GM12878 (cell line): ENCODE measurements around the gene C9orf40. TPM values are rescaled to one million over a fixed set of nuclear protein-coding genes. Genes with fewer than 3 reads are reported as not detected.
A peak's percentile ranks its signal among the peaks of the same experiment; 100 is the strongest.

Experiments used
- CBX5 ChIP-seq: sonication (generic); IDR thresholded peaks from 2 replicates; pipeline ENCODE4 v1.6.1; 2016; ENCODE audit warnings: low read depth, moderate library complexity, mild to moderate bottlenecking, inconsistent platforms
- CREM ChIP-seq: IDR thresholded peaks from 2 replicates; pipeline ENCODE4 v1.6.1; 2014; ENCODE audit warnings: antibody characterized with exemption, low read depth
- FOS ChIP-seq: IDR thresholded peaks from 3 replicates; pipeline ENCODE4 v1.6.1; 2011; ENCODE audit warnings: borderline replicate concordance; ENCODE audit not compliant: insufficient read length; ENCODE audit errors: extremely low read depth
- HDAC2 ChIP-seq: fragments of 200-600 bp; sonication (generic); IDR thresholded peaks from 2 replicates; pipeline ENCODE4 v1.6.1; 2017
- IRF3 ChIP-seq: fragments of 450-650 bp; IDR thresholded peaks from 2 replicates; pipeline ENCODE4 v1.6.1; 2014; ENCODE audit warnings: mild to moderate bottlenecking
- IRF4 ChIP-seq: IDR thresholded peaks from 2 replicates; pipeline ENCODE4 v1.6.1; 2011; ENCODE audit warnings: low read depth, low read length
- KLF5 ChIP-seq: fragments of 450-650 bp; IDR thresholded peaks from 2 replicates; pipeline ENCODE4 v1.6.1; 2014; ENCODE audit warnings: mild to moderate bottlenecking; ENCODE audit not compliant: partially characterized antibody
- MAX ChIP-seq: IDR thresholded peaks from 2 replicates; pipeline ENCODE4 v1.6.1; 2012; ENCODE audit warnings: low read depth, low read length, improper control_type of control experiment
- MEF2B ChIP-seq: fragments of 450-650 bp; IDR thresholded peaks from 2 replicates; pipeline ENCODE4 v1.6.1; 2018; ENCODE audit warnings: mild to moderate bottlenecking, moderate library complexity; ENCODE audit not compliant: partially characterized antibody, poor library complexity, severe bottlenecking
- MTA2 ChIP-seq: fragments of 450-650 bp; IDR thresholded peaks from 2 replicates; pipeline ENCODE4 v1.6.1; 2016; ENCODE audit warnings: low read depth, mild to moderate bottlenecking, moderate library complexity
- NKRF ChIP-seq: fragments of 450-650 bp; conservative IDR thresholded peaks from 2 replicates; pipeline ENCODE4 v1.6.1; 2017; ENCODE audit warnings: mild to moderate bottlenecking, moderate library complexity
- NRF1 ChIP-seq: conservative IDR thresholded peaks from 2 replicates; pipeline ENCODE4 v1.6.1; 2011; ENCODE audit warnings: mild to moderate bottlenecking, low read depth, low read length, improper control_type of control experiment
- POLR2AphosphoS5 ChIP-seq: IDR thresholded peaks from 2 replicates; pipeline ENCODE4 v1.6.1; 2011; ENCODE audit warnings: mild to moderate bottlenecking, low read length, inconsistent platforms
- POU2F2 ChIP-seq: IDR thresholded peaks from 3 replicates; pipeline ENCODE4 v1.6.1; 2011; ENCODE audit warnings: low read depth, mild to moderate bottlenecking, low read length, borderline replicate concordance
- RAD51 ChIP-seq: fragments of 450-650 bp; IDR thresholded peaks from 2 replicates; pipeline ENCODE4 v1.6.1; 2016; ENCODE audit warnings: moderate library complexity, mild to moderate bottlenecking, inconsistent platforms
- SIN3A ChIP-seq: IDR thresholded peaks from 2 replicates; pipeline ENCODE4 v1.6.1; 2012; ENCODE audit warnings: low read depth, low read length, improper control_type of control experiment
- YY1 ChIP-seq: IDR thresholded peaks from 2 replicates; pipeline ENCODE4 v1.6.1; 2011; ENCODE audit warnings: low read depth, mild to moderate bottlenecking, low read length
- ZNF274 ChIP-seq: IDR thresholded peaks from one replicate; pipeline ENCODE4 v1.8.0; 2011; ENCODE audit not compliant: insufficient read length, insufficient read depth
- polyA plus RNA-seq, 11 experiments: library from polyadenylated mRNA; depleted of rRNA in 4 of 11; unstranded in 6 of 11; stranded (reverse) in 5 of 11; fragments of >200 nt; fragmentation: Nextera tagmentation in 4 of 11; fragmentation: Illumina TruSeq in 1 of 11; extraction: Ambion mirVana in 4 of 11; extraction: Trizol in 1 of 11; gene quantifications; 1 replicate in 1 of 11; 2 replicates in 10 of 11; pipeline versions ENCODE4 v1.2.1 to v1.2.3, GENCODE V29; 2011 to 2016; ENCODE audit warnings: inconsistent platforms in 2 of 11, missing spikeins in 2 of 11, low read depth in 1 of 11
- total RNA-seq, 4 experiments: library from RNA; depleted of rRNA in 3 of 4; stranded (reverse); fragments of >200 nt in 3 of 4; fragmentation: Illumina TruSeq in 1 of 4; extraction: Trizol in 1 of 4; gene quantifications; 2 replicates each; pipeline versions ENCODE4 v1.2.1 to v1.2.3, GENCODE V29; 2013 to 2021
- TF ChIP-seq, protein P1 (sequence below): IDR thresholded peaks from 2 replicates; pipeline ENCODE4 v1.6.1; 2012; ENCODE audit warnings: low read depth, low read length, improper control_type of control experiment
- TF ChIP-seq, protein P2 (sequence below): IDR thresholded peaks from 2 replicates; pipeline ENCODE4 v1.6.1; 2011; ENCODE audit warnings: borderline replicate concordance, low read depth, mild to moderate bottlenecking, moderate library complexity, low read length; ENCODE audit not compliant: insufficient read depth, poor library complexity, severe bottlenecking
- TF ChIP-seq, protein P3 (sequence below): fragments of 450-650 bp; IDR thresholded peaks from 2 replicates; pipeline ENCODE4 v1.6.1; 2016; ENCODE audit warnings: mild to moderate bottlenecking
- TF ChIP-seq, protein P4 (sequence below): IDR thresholded peaks from 2 replicates; pipeline ENCODE4 v1.6.1; 2012; ENCODE audit warnings: low read depth, low read length, improper control_type of control experiment

C9orf40 gene
- total and polyA plus RNA-seq, 10 of the 15 experiments (the other 5 are each of a cell fraction or from before 2014, with no cell fraction given), result 6.8 to 30.9 (median 11.5) TPM

DNA sequence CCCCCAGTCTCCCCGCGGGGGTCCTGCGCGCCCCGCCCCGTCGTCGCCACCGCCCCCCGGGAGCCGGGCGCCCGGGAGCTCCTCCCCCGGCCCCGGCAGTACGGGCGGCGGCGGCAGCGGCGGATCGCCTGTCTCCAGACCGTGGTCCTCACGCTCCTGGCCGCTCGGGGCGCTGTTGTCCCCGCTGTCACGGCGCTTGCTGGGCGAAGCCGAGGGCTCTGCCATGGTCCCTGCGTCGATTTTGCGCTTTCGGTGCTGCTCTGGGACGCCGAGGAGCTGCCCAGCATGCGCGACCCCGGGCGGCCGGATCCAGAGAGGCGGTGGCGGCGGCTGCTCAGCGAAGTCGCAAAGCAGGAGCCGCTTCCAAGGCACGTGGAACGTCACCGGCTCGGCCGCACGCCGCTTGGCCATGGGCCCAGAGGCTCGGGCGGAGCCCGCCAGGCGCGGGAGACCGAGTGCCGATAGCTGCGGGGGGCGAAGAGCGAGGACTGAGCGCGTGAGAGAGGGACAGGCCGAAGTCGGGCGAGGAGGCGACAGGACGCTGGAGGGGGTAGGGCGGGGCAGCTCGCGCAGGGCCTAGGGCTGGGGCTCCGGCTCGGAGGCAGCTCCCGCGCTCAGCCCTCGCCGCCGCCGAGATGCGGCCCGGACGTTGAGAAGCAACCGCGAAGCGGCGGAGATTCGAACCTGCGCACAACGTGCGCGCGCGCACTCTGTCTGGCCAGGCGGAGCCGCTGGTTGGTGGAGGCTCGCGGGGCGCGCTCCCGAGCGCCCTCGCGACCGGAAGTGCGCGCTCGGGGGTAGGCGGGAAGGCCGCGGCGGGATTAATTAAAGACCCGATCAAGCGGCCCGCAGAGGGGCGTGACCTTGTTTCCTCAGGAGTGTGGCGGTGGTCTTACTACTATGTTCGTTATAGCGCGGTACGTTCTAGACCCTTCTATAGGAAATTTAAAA lies at the start of gene C9orf40 (continued):
- TF ChIP-seq NKRF, result peak; percentile 91
- no peak for TF ChIP-seq RAD51
- TF ChIP-seq HDAC2, result no peak
- peak; percentile 26 for TF ChIP-seq MAX
- TF ChIP-seq MTA2, result no peak
- TF ChIP-seq, protein P1, sequence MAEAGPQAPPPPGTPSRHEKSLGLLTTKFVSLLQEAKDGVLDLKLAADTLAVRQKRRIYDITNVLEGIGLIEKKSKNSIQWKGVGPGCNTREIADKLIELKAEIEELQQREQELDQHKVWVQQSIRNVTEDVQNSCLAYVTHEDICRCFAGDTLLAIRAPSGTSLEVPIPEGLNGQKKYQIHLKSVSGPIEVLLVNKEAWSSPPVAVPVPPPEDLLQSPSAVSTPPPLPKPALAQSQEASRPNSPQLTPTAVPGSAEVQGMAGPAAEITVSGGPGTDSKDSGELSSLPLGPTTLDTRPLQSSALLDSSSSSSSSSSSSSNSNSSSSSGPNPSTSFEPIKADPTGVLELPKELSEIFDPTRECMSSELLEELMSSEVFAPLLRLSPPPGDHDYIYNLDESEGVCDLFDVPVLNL, result peak; percentile 90
- TF ChIP-seq MEF2B, result no peak
- no peak for TF ChIP-seq IRF4
- peak; percentile 59 for TF ChIP-seq CREM
- TF ChIP-seq, protein P2, sequence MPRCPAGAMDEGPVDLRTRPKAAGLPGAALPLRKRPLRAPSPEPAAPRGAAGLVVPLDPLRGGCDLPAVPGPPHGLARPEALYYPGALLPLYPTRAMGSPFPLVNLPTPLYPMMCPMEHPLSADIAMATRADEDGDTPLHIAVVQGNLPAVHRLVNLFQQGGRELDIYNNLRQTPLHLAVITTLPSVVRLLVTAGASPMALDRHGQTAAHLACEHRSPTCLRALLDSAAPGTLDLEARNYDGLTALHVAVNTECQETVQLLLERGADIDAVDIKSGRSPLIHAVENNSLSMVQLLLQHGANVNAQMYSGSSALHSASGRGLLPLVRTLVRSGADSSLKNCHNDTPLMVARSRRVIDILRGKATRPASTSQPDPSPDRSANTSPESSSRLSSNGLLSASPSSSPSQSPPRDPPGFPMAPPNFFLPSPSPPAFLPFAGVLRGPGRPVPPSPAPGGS, result no peak
- TF ChIP-seq FOS, result no peak
- peak; percentile 68; the same call in 1 of the 2 replicates for TF ChIP-seq CBX5
- TF ChIP-seq POU2F2, result no peak
- peak; percentile 88 for TF ChIP-seq SIN3A
- TF ChIP-seq, protein P3, sequence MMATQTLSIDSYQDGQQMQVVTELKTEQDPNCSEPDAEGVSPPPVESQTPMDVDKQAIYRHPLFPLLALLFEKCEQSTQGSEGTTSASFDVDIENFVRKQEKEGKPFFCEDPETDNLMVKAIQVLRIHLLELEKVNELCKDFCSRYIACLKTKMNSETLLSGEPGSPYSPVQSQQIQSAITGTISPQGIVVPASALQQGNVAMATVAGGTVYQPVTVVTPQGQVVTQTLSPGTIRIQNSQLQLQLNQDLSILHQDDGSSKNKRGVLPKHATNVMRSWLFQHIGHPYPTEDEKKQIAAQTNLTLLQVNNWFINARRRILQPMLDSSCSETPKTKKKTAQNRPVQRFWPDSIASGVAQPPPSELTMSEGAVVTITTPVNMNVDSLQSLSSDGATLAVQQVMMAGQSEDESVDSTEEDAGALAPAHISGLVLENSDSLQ, result peak; percentile 31; the same call in 1 of the 2 replicates
- TF ChIP-seq NRF1, result peak; percentile 66
- TF ChIP-seq IRF3, result no peak
- TF ChIP-seq ZNF274, result no peak
- TF ChIP-seq KLF5, result peak; percentile 43
- peak; percentile 79 for TF ChIP-seq YY1
- peak; percentile 79 for TF ChIP-seq POLR2AphosphoS5
- TF ChIP-seq, protein P4, sequence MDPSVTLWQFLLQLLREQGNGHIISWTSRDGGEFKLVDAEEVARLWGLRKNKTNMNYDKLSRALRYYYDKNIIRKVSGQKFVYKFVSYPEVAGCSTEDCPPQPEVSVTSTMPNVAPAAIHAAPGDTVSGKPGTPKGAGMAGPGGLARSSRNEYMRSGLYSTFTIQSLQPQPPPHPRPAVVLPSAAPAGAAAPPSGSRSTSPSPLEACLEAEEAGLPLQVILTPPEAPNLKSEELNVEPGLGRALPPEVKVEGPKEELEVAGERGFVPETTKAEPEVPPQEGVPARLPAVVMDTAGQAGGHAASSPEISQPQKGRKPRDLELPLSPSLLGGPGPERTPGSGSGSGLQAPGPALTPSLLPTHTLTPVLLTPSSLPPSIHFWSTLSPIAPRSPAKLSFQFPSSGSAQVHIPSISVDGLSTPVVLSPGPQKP, result peak; percentile 94
